IPS-18a (cell line): ENCODE data around the gene RNF207.

Experiments
- H3K27ac ChIP-seq: one replicate; pipeline ENCODE4 v1.5.1; 2013; ENCODE audit warnings: low read length
- H3K27me3 ChIP-seq: one replicate; pipeline ENCODE4 v1.6.1; 2013; ENCODE audit warnings: mild to moderate bottlenecking, low read length; ENCODE audit not compliant: control insufficient read depth, insufficient read depth
- H3K36me3 ChIP-seq: one replicate; pipeline ENCODE4 v1.6.1; 2013; ENCODE audit warnings: low read depth, low read length; ENCODE audit not compliant: control insufficient read depth
- H3K4me1 ChIP-seq: one replicate; pipeline ENCODE4 v1.6.1; 2013; ENCODE audit warnings: low read depth, low read length; ENCODE audit not compliant: control insufficient read depth
- H3K4me3 ChIP-seq: one replicate; pipeline ENCODE4 v1.5.1; 2013; ENCODE audit warnings: low read length
- H3K9ac ChIP-seq: one replicate; pipeline ENCODE4 v1.6.1; 2013; ENCODE audit warnings: mild to moderate bottlenecking, low read length, moderate library complexity
- H3K9me3 ChIP-seq: one replicate; pipeline ENCODE4 v1.6.1; 2013; ENCODE audit warnings: low read depth, low read length; ENCODE audit not compliant: control insufficient read depth

The RNF207 gene

GRCh38 chr1:6241887-6242740 is 36.2 kb downstream of the RNF207 start:
- H3K4me3 ChIP-seq: peak overlapping the region; percentile 86
- no peak overlapping the region for H3K27ac ChIP-seq
- no peaks in the 10 kb centered on the region for H3K9me3 ChIP-seq
- peak overlapping the region; percentile 76 for H3K9ac ChIP-seq
- peaks cover 10% of the 10 kb centered on the region for H3K27me3 ChIP-seq
- H3K36me3 ChIP-seq: no peaks in the 10 kb centered on the region
- peaks cover 49% of the 10 kb centered on the region for H3K4me1 ChIP-seq

- Histone ChIP-seq H3K9me3 (no peaks in the 10 kb centered on the region), H3K36me3 (no peaks in the 10 kb centered on the region), H3K9ac (no peak overlapping the region), H3K27ac (no peak overlapping the region), H3K27me3 (peaks cover 18% of the 10 kb centered on the region), H3K4me3 (peak overlapping the region; percentile 86), H3K4me1 (peaks cover 49% of the 10 kb centered on the region)
Measured at GRCh38 chr1:6243053-6243834, 37.3 kb downstream of the RNF207 start.

- Histone ChIP-seq H3K27me3 (peaks cover 25% of the 10 kb centered on the region), H3K4me1 (peaks cover 41% of the 10 kb centered on the region)
Measured at GRCh38 chr1:6243993-6244392, 38.1 kb downstream of the RNF207 start, which contains the start of gene HES3. TSS of gene HES3 (plus strand) at chr1:6244179. CDS start at chr1:6244366, 187 bp downstream.

GRCh38 chr1:6244401-6245049 is 38.6 kb downstream of the RNF207 start:
- H3K9me3 ChIP-seq: no peaks in the 10 kb centered on the region
- H3K36me3 ChIP-seq: no peaks in the 10 kb centered on the region
- H3K4me3 ChIP-seq: peak overlapping the region; percentile 86
- H3K27ac ChIP-seq: no peak overlapping the region
- H3K9ac ChIP-seq: peak overlapping the region; percentile 42
- peaks cover 26% of the 10 kb centered on the region for H3K27me3 ChIP-seq
- H3K4me1 ChIP-seq: peaks cover 38% of the 10 kb centered on the region

More at GRCh38 chr1:6243993-6244392, 38.1 kb downstream of the RNF207 start, which contains the start of gene HES3:
- Histone ChIP-seq H3K9me3 (no peaks in the 10 kb centered on the region), H3K36me3 (no peaks in the 10 kb centered on the region), H3K9ac (peak within 1 kb of the TSS; percentile 42), H3K27ac (no peak within 1 kb of the TSS), H3K4me3 (peak within 1 kb of the TSS; percentile 86)

GRCh38 chr1:6245086-6245868 is 39.4 kb downstream of the RNF207 start:
- Histone ChIP-seq H3K4me3 (peak overlapping the region; percentile 86), H3K36me3 (no peaks in the 10 kb centered on the region), H3K4me1 (peaks cover 30% of the 10 kb centered on the region), H3K27ac (no peak overlapping the region), H3K9ac (peak overlapping the region; percentile 3), H3K9me3 (no peaks in the 10 kb centered on the region), H3K27me3 (peaks cover 32% of the 10 kb centered on the region)

- no peaks in the 10 kb centered on the region for H3K36me3 ChIP-seq
- peak overlapping the region; percentile 43 for H3K9ac ChIP-seq
- H3K9me3 ChIP-seq: no peaks in the 10 kb centered on the region
- peaks cover 23% of the 10 kb centered on the region for H3K4me1 ChIP-seq
- peak overlapping the region; percentile 86 for H3K4me3 ChIP-seq
- peaks cover 39% of the 10 kb centered on the region for H3K27me3 ChIP-seq
- no peak overlapping the region for H3K27ac ChIP-seq
Measured at GRCh38 chr1:6245869-6246496, 40.1 kb downstream of the RNF207 start.

- Histone ChIP-seq H3K27me3 (peaks cover 46% of the 10 kb centered on the region), H3K27ac (no peak overlapping the region), H3K4me1 (peaks cover 18% of the 10 kb centered on the region), H3K9me3 (no peaks in the 10 kb centered on the region), H3K9ac (peak overlapping the region; percentile 43), H3K36me3 (no peaks in the 10 kb centered on the region), H3K4me3 (peak overlapping the region; percentile 86)
Measured at GRCh38 chr1:6246497-6247467, 40.9 kb downstream of the RNF207 start.

GRCh38 chr1:6247651-6248050 is 41.7 kb downstream of the RNF207 start:
- Histone ChIP-seq H3K9ac (no peak overlapping the region), H3K4me1 (peaks cover 18% of the 10 kb centered on the region), H3K27me3 (peaks cover 46% of the 10 kb centered on the region)

GRCh38 chr1:6248161-6248776 is 42.4 kb downstream of the RNF207 start:
- peaks cover 40% of the 10 kb centered on the region for H3K27me3 ChIP-seq
- H3K4me3 ChIP-seq: no peak overlapping the region
- H3K27ac ChIP-seq: no peak overlapping the region
- peaks cover 12% of the 10 kb centered on the region for H3K4me1 ChIP-seq
- no peak overlapping the region for H3K9ac ChIP-seq
- H3K9me3 ChIP-seq: no peaks in the 10 kb centered on the region
- H3K36me3 ChIP-seq: no peaks in the 10 kb centered on the region

More at GRCh38 chr1:6247651-6248050, 41.7 kb downstream of the RNF207 start:
- Histone ChIP-seq H3K27ac (no peak overlapping the region), H3K9me3 (no peaks in the 10 kb centered on the region), H3K4me3 (no peak overlapping the region), H3K36me3 (no peaks in the 10 kb centered on the region)
